GM12865 (cell line): ENCODE data around the gene LGR6.
A peak's percentile ranks its signal among the peaks of the same experiment; 100 is the strongest.

Experiments
- DNase-seq: peaks from one replicate; pipeline ENCODE4 v3.0.0; 2010; ENCODE audit warnings: low read depth
- H3K4me3 ChIP-seq: 2 replicates; pipeline ENCODE4 v1.5.1; 2011; ENCODE audit warnings: mild to moderate bottlenecking, low read depth, low read length, control low read depth
- TF ChIP-seq, protein P1 (sequence below): IDR thresholded peaks from 2 replicates; pipeline ENCODE4 v1.5.1; 2011; ENCODE audit warnings: low read length, control low read depth, low read depth, inconsistent platforms; ENCODE audit not compliant: insufficient read depth; ENCODE audit errors: missing control alignments

LGR6 gene

GRCh38 chr1:202154148-202154765 lies 39.3 kb upstream of the LGR6 start:
- no peak overlapping the region for H3K4me3 ChIP-seq
- TF ChIP-seq, protein P1, sequence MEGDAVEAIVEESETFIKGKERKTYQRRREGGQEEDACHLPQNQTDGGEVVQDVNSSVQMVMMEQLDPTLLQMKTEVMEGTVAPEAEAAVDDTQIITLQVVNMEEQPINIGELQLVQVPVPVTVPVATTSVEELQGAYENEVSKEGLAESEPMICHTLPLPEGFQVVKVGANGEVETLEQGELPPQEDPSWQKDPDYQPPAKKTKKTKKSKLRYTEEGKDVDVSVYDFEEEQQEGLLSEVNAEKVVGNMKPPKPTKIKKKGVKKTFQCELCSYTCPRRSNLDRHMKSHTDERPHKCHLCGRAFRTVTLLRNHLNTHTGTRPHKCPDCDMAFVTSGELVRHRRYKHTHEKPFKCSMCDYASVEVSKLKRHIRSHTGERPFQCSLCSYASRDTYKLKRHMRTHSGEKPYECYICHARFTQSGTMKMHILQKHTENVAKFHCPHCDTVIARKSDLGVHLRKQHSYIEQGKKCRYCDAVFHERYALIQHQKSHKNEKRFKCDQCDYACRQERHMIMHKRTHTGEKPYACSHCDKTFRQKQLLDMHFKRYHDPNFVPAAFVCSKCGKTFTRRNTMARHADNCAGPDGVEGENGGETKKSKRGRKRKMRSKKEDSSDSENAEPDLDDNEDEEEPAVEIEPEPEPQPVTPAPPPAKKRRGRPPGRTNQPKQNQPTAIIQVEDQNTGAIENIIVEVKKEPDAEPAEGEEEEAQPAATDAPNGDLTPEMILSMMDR = no peak
- DNase-seq = no peak

GRCh38 chr1:202154766-202155477 lies 38.7 kb upstream of the LGR6 start:
- no peak overlapping the region for H3K4me3 ChIP-seq
- peak; percentile 70 for DNase-seq
- TF ChIP-seq, protein P1 = peak; percentile 67

DNA sequence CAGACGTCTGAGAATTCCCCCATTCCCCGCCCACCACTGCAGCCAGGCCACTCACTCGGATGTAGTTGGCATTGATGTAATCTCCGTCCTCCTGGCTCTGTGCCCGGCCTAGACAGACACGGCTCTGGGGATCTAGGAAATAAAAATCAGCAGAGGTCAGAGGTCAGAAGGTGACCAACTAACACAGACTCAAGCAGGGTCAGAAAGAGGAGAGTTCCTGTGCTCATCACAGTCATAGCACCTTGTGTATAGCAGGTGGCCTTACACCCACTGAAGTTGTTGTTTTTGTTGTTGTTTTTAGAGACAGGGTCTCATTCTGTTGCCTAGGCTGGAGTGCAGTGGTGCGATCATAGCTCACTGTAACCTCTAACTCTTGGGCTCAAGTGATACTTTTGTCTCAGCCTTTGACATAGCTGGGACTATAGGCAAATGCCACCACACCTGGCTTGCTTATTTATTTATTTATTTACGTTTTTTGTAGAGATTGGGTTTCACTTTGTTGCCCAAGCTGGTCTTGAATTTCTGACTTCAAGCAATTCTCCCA lies 38.0 kb upstream of the LGR6 start:
- DNase-seq = no peak
- no peak overlapping the region for H3K4me3 ChIP-seq
- TF ChIP-seq, protein P1 = no peak

DNA sequence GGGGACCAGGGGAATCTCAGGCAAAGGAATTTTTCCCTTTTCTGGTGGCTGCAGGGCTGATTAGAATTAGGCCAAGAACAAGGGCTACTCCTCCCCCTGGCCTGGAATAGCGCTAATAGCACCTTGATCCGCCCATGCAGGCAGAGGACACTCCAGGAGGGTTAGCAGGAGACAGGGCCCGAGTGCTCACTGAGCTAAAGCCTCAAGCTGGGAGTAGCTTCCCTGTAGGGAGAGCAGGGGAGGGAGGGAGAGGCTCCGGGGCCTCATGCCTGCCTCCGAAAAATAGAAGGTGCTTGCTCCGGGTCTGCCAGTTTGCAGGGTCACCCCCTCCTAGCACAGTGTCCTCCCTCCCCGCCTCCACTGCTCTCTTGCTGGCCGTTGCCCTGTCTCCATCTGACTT lies 37.0 kb upstream of the LGR6 start:
- no peak overlapping the region for H3K4me3 ChIP-seq
- TF ChIP-seq, protein P1 = no peak
- no peak for DNase-seq

GRCh38 chr1:202157945-202158344 lies 35.7 kb upstream of the LGR6 start:
- H3K4me3 ChIP-seq = no peak overlapping the region
- TF ChIP-seq, protein P1 = no peak
- no peak for DNase-seq

DNA sequence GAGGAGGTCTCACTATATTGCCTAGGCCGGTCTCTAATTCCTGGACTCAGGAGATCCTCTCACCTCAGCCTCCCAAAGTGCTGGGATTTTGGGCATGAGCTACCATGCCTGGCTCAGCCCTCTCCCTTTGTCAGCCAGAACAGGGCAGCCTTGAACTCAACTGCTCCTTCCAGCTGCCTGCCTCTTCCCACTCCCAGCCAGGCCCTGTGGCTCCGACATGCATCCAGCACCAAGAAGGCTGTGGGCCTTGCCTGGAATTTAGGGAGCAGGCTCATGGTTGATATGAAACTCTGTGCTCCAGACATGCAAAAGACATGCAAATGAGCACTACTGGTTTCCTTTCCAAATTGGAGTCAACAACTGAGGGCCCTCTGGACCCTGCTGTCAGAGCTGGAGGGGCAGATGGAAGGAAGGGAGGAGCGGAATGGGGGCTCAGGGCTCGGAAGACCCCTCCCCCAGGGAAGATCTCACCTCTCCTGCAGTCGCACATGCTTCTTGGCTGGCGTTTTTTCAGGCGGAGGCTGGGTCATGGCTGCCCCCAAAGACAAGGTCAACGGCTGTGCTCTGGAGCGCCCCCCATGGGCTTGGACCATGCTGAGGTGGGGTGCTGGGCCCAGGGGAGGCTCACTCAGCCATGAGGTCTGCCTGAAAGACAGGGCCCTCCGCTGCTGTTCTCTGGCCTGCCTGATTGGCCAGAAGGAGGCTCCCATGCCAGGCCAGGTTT lies 34.6 kb upstream of the LGR6 start:
- DNase-seq = peak; percentile 76
- H3K4me3 ChIP-seq = peak overlapping the region; percentile 82
- TF ChIP-seq, protein P1 = peak; percentile 62
